NB4 (cell line): ENCODE results near the gene SCN3A.

Experiments
- DNase-seq: peaks from one replicate; pipeline ENCODE4 v3.0.0; 2010; ENCODE audit warnings: low read depth
- H3K4me3 ChIP-seq: one replicate; pipeline ENCODE4 v1.5.1; 2011; ENCODE audit warnings: mild to moderate bottlenecking, low read depth, low read length, moderate library complexity
- MYC ChIP-seq: IDR thresholded peaks from 2 replicates; pipeline ENCODE4 v1.6.1; 2011; ENCODE audit warnings: low read depth, low read length
- POLR2A ChIP-seq: IDR thresholded peaks from 2 replicates; pipeline ENCODE4 v1.6.1; 2011; ENCODE audit warnings: mild to moderate bottlenecking; ENCODE audit not compliant: insufficient read length; ENCODE audit errors: extremely low read depth
- TF ChIP-seq, protein P1 (sequence below): IDR thresholded peaks from one replicate; pipeline ENCODE4 v1.5.1; 2012; ENCODE audit warnings: low read depth, low read length
- TF ChIP-seq, protein P2 (sequence below): IDR thresholded peaks from 2 replicates; pipeline ENCODE4 v1.6.1; 2011; ENCODE audit warnings: low read depth, low read length

The SCN3A gene

DNA sequence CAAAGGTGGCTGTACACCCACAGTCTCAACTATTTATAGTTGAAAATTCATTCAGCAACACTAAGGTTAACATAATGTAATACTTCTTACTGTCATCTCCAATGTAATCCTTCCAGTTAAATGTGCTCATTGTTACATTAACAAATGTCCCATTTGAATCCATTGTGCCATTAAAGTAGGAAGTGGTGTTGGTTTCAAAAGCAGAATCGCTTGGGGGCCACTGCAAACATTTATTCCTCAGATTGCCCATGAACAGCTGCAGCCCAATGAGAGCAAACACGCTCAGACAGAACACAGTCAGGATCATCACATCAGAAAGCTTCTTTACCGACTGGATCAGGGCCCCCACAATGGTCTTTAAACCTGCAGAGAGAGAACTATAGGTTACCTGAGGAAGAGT, 41.4 kb downstream of the SCN3A start:
- TF ChIP-seq, protein P1, sequence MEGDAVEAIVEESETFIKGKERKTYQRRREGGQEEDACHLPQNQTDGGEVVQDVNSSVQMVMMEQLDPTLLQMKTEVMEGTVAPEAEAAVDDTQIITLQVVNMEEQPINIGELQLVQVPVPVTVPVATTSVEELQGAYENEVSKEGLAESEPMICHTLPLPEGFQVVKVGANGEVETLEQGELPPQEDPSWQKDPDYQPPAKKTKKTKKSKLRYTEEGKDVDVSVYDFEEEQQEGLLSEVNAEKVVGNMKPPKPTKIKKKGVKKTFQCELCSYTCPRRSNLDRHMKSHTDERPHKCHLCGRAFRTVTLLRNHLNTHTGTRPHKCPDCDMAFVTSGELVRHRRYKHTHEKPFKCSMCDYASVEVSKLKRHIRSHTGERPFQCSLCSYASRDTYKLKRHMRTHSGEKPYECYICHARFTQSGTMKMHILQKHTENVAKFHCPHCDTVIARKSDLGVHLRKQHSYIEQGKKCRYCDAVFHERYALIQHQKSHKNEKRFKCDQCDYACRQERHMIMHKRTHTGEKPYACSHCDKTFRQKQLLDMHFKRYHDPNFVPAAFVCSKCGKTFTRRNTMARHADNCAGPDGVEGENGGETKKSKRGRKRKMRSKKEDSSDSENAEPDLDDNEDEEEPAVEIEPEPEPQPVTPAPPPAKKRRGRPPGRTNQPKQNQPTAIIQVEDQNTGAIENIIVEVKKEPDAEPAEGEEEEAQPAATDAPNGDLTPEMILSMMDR = no peak
- TF ChIP-seq, protein P2, sequence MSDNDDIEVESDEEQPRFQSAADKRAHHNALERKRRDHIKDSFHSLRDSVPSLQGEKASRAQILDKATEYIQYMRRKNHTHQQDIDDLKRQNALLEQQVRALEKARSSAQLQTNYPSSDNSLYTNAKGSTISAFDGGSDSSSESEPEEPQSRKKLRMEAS = no peak
- no peak for TF ChIP-seq POLR2A
- no peak for TF ChIP-seq MYC
- DNase-seq = no peak
- H3K4me3 ChIP-seq = no peak overlapping the region

DNA sequence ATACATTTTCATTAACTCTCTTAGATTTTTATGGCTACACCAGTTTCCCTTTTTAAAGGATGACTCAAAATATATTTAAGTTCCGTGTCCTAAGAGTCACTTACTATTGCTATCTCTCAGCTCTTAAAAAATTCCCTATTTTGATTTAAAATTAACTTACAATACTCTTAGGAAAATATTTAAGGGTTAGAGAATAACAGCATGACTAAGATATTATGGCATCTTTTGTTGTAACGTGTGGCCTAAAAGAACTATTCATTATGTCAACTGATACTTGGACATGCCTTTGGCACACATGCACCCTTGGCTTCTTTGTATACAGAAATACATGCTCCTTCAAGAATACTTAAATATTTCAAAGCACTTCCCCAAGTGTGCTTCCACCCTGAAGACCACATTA, 42.3 kb downstream of the SCN3A start:
- no peak for DNase-seq
- TF ChIP-seq MYC (no peak), POLR2A (no peak)
- TF ChIP-seq, protein P1 = no peak
- TF ChIP-seq, protein P2 = no peak
- no peak overlapping the region for H3K4me3 ChIP-seq

DNA sequence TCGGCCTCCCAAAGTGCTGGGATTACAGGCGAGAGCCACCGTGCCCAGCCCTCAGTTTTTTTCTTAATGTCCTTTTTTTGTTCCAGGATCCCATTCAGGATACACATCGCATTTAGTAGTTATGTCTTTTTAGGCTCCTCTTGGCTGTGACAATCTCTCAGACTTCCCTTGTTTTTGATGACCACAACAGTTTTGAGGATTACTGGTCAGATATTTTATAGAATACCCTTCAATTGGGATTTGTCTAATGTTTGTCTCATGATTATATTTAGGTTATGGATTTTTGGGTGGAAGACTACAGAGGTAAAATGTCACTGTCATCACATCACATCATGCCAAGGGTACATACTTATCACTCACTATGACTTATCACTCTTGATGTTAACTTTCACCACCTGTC, 46.7 kb downstream of the SCN3A start:
- no peak for DNase-seq
- TF ChIP-seq, protein P2 = no peak
- TF ChIP-seq POLR2A (no peak), MYC (no peak)
- TF ChIP-seq, protein P1 = no peak
- H3K4me3 ChIP-seq = no peak overlapping the region

DNA sequence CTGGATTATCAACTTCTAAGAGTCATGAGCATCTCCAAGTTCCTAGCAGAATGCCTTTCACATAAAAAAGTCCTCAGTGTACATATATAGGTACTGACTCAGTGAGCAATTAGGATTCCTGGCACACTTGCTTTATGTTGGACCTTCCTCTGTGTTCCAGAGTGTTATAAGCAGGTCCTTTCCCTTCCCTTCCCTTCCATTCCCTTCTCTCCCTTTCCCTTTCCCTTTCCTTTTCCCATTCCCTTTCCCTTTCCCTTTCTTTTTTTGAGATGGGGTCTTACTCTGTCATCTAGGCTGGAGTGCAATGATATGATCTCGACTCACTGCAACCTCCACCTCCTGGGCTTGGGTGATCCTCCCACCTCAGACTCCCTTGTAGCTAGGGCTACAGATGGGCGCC, 48.7 kb downstream of the SCN3A start:
- TF ChIP-seq, protein P2 = no peak
- TF ChIP-seq MYC = no peak
- TF ChIP-seq, protein P1 = no peak
- TF ChIP-seq POLR2A = no peak
- no peak for DNase-seq

DNA sequence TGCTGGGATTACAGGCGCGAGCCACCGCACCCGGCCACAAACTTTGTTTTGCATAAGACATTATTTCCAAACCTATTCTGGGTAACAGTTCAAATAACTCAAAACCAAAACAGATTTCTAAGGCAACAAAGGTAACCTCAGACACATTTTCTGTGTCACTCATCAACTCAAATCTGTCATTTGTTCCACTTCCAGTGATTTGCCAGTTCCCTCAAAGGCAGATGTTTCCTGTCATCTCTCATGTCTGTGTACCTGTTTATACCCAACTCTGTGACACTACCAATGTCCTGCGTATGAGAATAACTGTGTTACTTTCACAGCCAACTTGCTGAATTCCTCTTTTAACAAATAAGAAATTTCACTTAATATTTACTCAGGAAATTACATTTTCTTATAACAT, 54.4 kb downstream of the SCN3A start:
- TF ChIP-seq POLR2A = no peak
- TF ChIP-seq, protein P1 = no peak
- TF ChIP-seq, protein P2 = no peak
- TF ChIP-seq MYC = no peak
- DNase-seq = no peak
- H3K4me3 ChIP-seq = no peak overlapping the region

More for the DNA sequence above, 48.7 kb downstream of the SCN3A start:
- no peak overlapping the region for H3K4me3 ChIP-seq
